Chondrocyte (in vitro differentiated cells): ENCODE data around the gene EGFR. TPM values are rescaled to one million over a fixed set of nuclear protein-coding genes. Genes with fewer than 3 reads are reported as not detected.

Experiments used
- DNase-seq: peaks from one replicate; pipeline ENCODE4 v3.0.0; 2021; ENCODE audit warnings: mixed read lengths, low spot score
- H3K27ac Mint-ChIP-seq: one replicate; pipeline ENCODE4 v1.8.0; 2021; ENCODE audit warnings: mild to moderate bottlenecking, moderate library complexity, mixed read lengths; ENCODE audit not compliant: unreplicated experiment
- H3K27me3 Mint-ChIP-seq: 2 replicates; pipeline ENCODE4 v1.8.0; 2021; ENCODE audit warnings: low read depth, mixed read lengths
- H3K36me3 Mint-ChIP-seq: 2 replicates; pipeline ENCODE4 v1.8.0; 2021; ENCODE audit warnings: low read depth, mixed read lengths
- H3K4me1 Mint-ChIP-seq: 2 replicates; pipeline ENCODE4 v1.8.0; 2021; ENCODE audit warnings: low read depth, mild to moderate bottlenecking, mixed read lengths
- H3K4me3 Mint-ChIP-seq: one replicate; pipeline ENCODE4 v1.8.0; 2021; ENCODE audit warnings: mild to moderate bottlenecking, moderate library complexity, mixed read lengths; ENCODE audit not compliant: unreplicated experiment
- H3K9me3 Mint-ChIP-seq: 2 replicates; pipeline ENCODE4 v1.8.0; 2021; ENCODE audit warnings: low read depth, mixed read lengths
- CTCF ChIP-seq: fragments of 200-600 bp; sonication (generic); IDR thresholded peaks from 2 replicates; pipeline ENCODE4 v1.5.0; 2021; ENCODE audit warnings: antibody characterized with exemption, mild to moderate bottlenecking, moderate library complexity
- total RNA-seq: library from RNA; stranded (reverse); gene quantifications from 3 replicates; pipeline ENCODE4 v1.2.1, GENCODE V29; 2021

The EGFR gene
- total RNA-seq, 1 donor from 2014 or later: 25.5 TPM

DNA sequence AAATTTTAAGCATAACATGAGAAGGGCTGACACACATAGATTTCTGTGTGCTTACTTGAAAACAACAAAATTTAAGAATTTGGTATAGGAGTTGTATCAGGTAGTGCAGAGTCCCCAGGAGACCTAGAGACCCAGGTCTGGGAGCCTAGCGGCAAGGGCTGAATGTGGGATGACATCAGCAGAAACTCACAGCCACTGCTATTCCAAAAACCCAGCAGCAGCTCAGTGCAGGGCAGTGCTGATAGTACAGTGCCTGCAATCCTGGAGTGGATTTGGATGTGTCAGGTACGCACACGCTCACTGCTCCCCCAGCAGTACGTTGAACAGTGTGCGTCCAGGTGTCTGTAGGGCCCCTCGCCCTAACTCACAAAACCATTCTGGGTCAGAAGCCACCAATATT, 87.1 kb downstream of the EGFR start:
- Mint-ChIP-seq H3K4me3 (no peak overlapping the region), H3K36me3 (peaks cover 5% of the 10 kb centered on the region), H3K9me3 (no peaks in the 10 kb centered on the region), H3K27ac (no peak overlapping the region), H3K4me1 (peaks cover 34% of the 10 kb centered on the region), H3K27me3 (peaks cover 7% of the 10 kb centered on the region)
- no peak for DNase-seq
- no peak for TF ChIP-seq CTCF

DNA sequence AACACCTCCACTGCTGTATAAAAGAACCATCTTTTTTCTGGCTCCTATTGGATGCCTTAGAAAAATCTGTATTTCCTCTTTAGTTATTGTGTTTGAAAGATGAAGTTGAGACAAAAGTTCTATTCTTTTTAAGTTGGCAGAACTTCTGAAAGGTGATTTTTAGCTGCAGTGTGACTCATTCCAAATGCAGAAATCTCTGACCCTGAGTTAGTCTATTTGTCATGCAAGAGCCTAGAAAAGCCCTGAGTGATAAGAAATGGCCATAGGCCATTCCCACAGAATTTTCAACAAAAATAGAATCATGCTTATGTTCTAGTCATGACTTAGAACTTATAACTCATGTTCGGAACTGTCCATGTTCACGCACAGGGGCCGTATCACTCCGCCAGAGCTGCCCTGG, 89.1 kb downstream of the EGFR start:
- Mint-ChIP-seq H3K27me3 (no peaks in the 10 kb centered on the region), H3K9me3 (no peaks in the 10 kb centered on the region), H3K4me1 (peaks cover 42% of the 10 kb centered on the region), H3K4me3 (no peak overlapping the region), H3K27ac (no peak overlapping the region), H3K36me3 (no peaks in the 10 kb centered on the region)
- TF ChIP-seq CTCF: no peak
- DNase-seq: no peak

- Mint-ChIP-seq H3K36me3 (no peaks in the 10 kb centered on the region), H3K27ac (no peak overlapping the region), H3K27me3 (no peaks in the 10 kb centered on the region), H3K4me3 (no peak overlapping the region), H3K4me1 (peaks cover 42% of the 10 kb centered on the region), H3K9me3 (no peaks in the 10 kb centered on the region)
- no peak for DNase-seq
- TF ChIP-seq CTCF: no peak
These were observed 89.6 kb downstream of the EGFR start for GRCh38 chr7:55108401-55108800.

DNA sequence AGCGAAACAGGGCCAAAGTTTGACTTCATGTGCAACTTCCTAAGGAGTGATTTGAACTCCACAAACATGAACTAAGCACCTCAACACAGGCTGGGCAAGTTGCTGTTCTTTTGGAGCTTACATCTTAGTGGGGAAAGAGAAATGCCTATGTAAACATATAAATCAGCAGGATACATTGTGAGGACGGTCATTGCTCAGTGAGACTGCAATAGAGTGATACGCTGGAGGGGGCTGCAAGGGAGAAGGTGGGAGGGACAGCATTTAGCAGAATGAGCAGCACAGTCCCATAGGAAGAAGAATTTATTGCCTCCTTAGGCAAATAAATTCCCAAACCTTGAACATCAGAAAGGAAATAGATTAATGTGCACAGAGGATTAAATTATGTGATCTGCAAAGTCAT, 90.0 kb downstream of the EGFR start:
- Mint-ChIP-seq H3K9me3 (no peaks in the 10 kb centered on the region), H3K27ac (no peak overlapping the region), H3K27me3 (no peaks in the 10 kb centered on the region), H3K36me3 (no peaks in the 10 kb centered on the region), H3K4me1 (peaks cover 42% of the 10 kb centered on the region), H3K4me3 (no peak overlapping the region)
- TF ChIP-seq CTCF: no peak
- DNase-seq: no peak

GRCh38 chr7:55109404-55110167, 90.8 kb downstream of the EGFR start:
- H3K4me1 Mint-ChIP-seq: peaks cover 39% of the 10 kb centered on the region
- DNase-seq: no peak
- H3K9me3 Mint-ChIP-seq: no peaks in the 10 kb centered on the region
- peak overlapping the region; percentile 45 for H3K27ac Mint-ChIP-seq
- no peaks in the 10 kb centered on the region for H3K36me3 Mint-ChIP-seq
- no peaks in the 10 kb centered on the region for H3K27me3 Mint-ChIP-seq
- TF ChIP-seq CTCF: no peak
- H3K4me3 Mint-ChIP-seq: no peak overlapping the region
